ENCODE data around the gene ANGPTL1.

The ANGPTL1 gene

GRCh38 chr1:178877896-178878295 is 7.0 kb upstream of the ANGPTL1 start:
- no peak overlapping the region for H2AFZ ChIP-seq (ENCODE audit: low read length)
- no peaks in the 10 kb centered on the region for H3K9me3 ChIP-seq (ENCODE audit: insufficient read depth, low read depth, low read length)
- no peaks in the 10 kb centered on the region for H3K27me3 ChIP-seq (ENCODE audit: insufficient read depth, low read length, poor library complexity, severe bottlenecking)
- no peaks in the 10 kb centered on the region for H3K4me1 ChIP-seq (ENCODE audit: insufficient read depth, low read length, poor library complexity, severe bottlenecking)
- H3K36me3 ChIP-seq (ENCODE audit: insufficient read depth, low read length), result no peaks in the 10 kb centered on the region
- no peaks in the 10 kb centered on the region for H3F3A ChIP-seq (ENCODE audit: low read depth)
- no peak overlapping the region for H3K4me2 ChIP-seq (ENCODE audit: low read depth, low read length, poor library complexity, severe bottlenecking)
- no peak overlapping the region for H3K9ac ChIP-seq (ENCODE audit: low read depth, low read length, poor library complexity, severe bottlenecking)
- H3K9me2 ChIP-seq (replicated peaks; ENCODE audit: low read depth, low read length), result no peaks in the 10 kb centered on the region
- no peak overlapping the region for H3K4me3 ChIP-seq (ENCODE audit: low read length, poor library complexity, severe bottlenecking)
- TF ChIP-seq, protein P1, sequence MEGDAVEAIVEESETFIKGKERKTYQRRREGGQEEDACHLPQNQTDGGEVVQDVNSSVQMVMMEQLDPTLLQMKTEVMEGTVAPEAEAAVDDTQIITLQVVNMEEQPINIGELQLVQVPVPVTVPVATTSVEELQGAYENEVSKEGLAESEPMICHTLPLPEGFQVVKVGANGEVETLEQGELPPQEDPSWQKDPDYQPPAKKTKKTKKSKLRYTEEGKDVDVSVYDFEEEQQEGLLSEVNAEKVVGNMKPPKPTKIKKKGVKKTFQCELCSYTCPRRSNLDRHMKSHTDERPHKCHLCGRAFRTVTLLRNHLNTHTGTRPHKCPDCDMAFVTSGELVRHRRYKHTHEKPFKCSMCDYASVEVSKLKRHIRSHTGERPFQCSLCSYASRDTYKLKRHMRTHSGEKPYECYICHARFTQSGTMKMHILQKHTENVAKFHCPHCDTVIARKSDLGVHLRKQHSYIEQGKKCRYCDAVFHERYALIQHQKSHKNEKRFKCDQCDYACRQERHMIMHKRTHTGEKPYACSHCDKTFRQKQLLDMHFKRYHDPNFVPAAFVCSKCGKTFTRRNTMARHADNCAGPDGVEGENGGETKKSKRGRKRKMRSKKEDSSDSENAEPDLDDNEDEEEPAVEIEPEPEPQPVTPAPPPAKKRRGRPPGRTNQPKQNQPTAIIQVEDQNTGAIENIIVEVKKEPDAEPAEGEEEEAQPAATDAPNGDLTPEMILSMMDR (conservative IDR thresholded peaks at IDR 0.05; ENCODE audit: low read length), result no peak
- TF ChIP-seq EZH2phosphoT487 (IDR thresholded peaks at IDR 0.05; ENCODE audit: borderline replicate concordance), result no peak
- H4K20me1 ChIP-seq (ENCODE audit: insufficient read depth, low read length, poor library complexity, severe bottlenecking), result no peaks in the 10 kb centered on the region
- H3K79me2 ChIP-seq (ENCODE audit: insufficient read depth, low read length), result no peaks in the 10 kb centered on the region

- Histone ChIP-seq H3K36me3 (ENCODE audit: insufficient read depth, low read length) (no peaks in the 10 kb centered on the region), H3K27me3 (ENCODE audit: insufficient read depth, low read length, poor library complexity, severe bottlenecking) (no peaks in the 10 kb centered on the region), H3K4me1 (ENCODE audit: insufficient read depth, low read length, poor library complexity, severe bottlenecking) (no peaks in the 10 kb centered on the region), H3K9me3 (ENCODE audit: insufficient read depth, low read depth, low read length) (no peaks in the 10 kb centered on the region), H3F3A (ENCODE audit: low read depth) (no peaks in the 10 kb centered on the region), H3K79me2 (ENCODE audit: insufficient read depth, low read length) (no peaks in the 10 kb centered on the region), H3K4me3 (ENCODE audit: low read length, poor library complexity, severe bottlenecking) (no peak overlapping the region), H4K20me1 (ENCODE audit: insufficient read depth, low read length, poor library complexity, severe bottlenecking) (no peaks in the 10 kb centered on the region), H3K4me2 (ENCODE audit: low read depth, low read length, poor library complexity, severe bottlenecking) (no peak overlapping the region), H3K9me2 (replicated peaks; ENCODE audit: low read depth, low read length) (no peaks in the 10 kb centered on the region), H2AFZ (ENCODE audit: low read length) (no peak overlapping the region), H3K9ac (ENCODE audit: low read depth, low read length, poor library complexity, severe bottlenecking) (no peak overlapping the region)
- TF ChIP-seq, protein P1 (conservative IDR thresholded peaks at IDR 0.05; ENCODE audit: low read length), result no peak
- no peak for TF ChIP-seq EZH2phosphoT487 (IDR thresholded peaks at IDR 0.05; ENCODE audit: borderline replicate concordance)
Observed at GRCh38 chr1:178875936-178876335, 5.1 kb upstream of the ANGPTL1 start.

- no peaks in the 10 kb centered on the region for H3K79me2 ChIP-seq (ENCODE audit: insufficient read depth, low read length)
- H3K4me1 ChIP-seq (ENCODE audit: insufficient read depth, low read length, poor library complexity, severe bottlenecking), result no peaks in the 10 kb centered on the region
- no peak overlapping the region for H3K4me2 ChIP-seq (ENCODE audit: low read depth, low read length, poor library complexity, severe bottlenecking)
- no peak overlapping the region for H3K4me3 ChIP-seq (ENCODE audit: low read length, poor library complexity, severe bottlenecking)
- H3K9me3 ChIP-seq (ENCODE audit: insufficient read depth, low read depth, low read length), result no peaks in the 10 kb centered on the region
- no peak overlapping the region for H2AFZ ChIP-seq (ENCODE audit: low read length)
- no peak overlapping the region for H3K9ac ChIP-seq (ENCODE audit: low read depth, low read length, poor library complexity, severe bottlenecking)
- no peaks in the 10 kb centered on the region for H3K27me3 ChIP-seq (ENCODE audit: insufficient read depth, low read length, poor library complexity, severe bottlenecking)
- no peak for TF ChIP-seq EZH2phosphoT487 (IDR thresholded peaks at IDR 0.05; ENCODE audit: borderline replicate concordance)
- no peaks in the 10 kb centered on the region for H3K9me2 ChIP-seq (replicated peaks; ENCODE audit: low read depth, low read length)
- no peaks in the 10 kb centered on the region for H4K20me1 ChIP-seq (ENCODE audit: insufficient read depth, low read length, poor library complexity, severe bottlenecking)
- no peaks in the 10 kb centered on the region for H3K36me3 ChIP-seq (ENCODE audit: insufficient read depth, low read length)
- H3F3A ChIP-seq (ENCODE audit: low read depth), result no peaks in the 10 kb centered on the region
Observed at GRCh38 chr1:178874966-178875365, 4.1 kb upstream of the ANGPTL1 start.

- H3K36me3 ChIP-seq (ENCODE audit: insufficient read depth, low read length), result no peaks in the 10 kb centered on the region
- H4K20me1 ChIP-seq (ENCODE audit: insufficient read depth, low read length, poor library complexity, severe bottlenecking), result no peaks in the 10 kb centered on the region
- H3K9ac ChIP-seq (ENCODE audit: low read depth, low read length, poor library complexity, severe bottlenecking), result no peak overlapping the region
- H3K4me1 ChIP-seq (ENCODE audit: insufficient read depth, low read length, poor library complexity, severe bottlenecking), result no peaks in the 10 kb centered on the region
- no peaks in the 10 kb centered on the region for H3F3A ChIP-seq (ENCODE audit: low read depth)
- no peaks in the 10 kb centered on the region for H3K79me2 ChIP-seq (ENCODE audit: insufficient read depth, low read length)
- no peak for TF ChIP-seq EZH2phosphoT487 (IDR thresholded peaks at IDR 0.05; ENCODE audit: borderline replicate concordance)
- TF ChIP-seq, protein P1 (conservative IDR thresholded peaks at IDR 0.05; ENCODE audit: low read length), result no peak
- H3K27me3 ChIP-seq (ENCODE audit: insufficient read depth, low read length, poor library complexity, severe bottlenecking), result no peaks in the 10 kb centered on the region
- H3K9me2 ChIP-seq (replicated peaks; ENCODE audit: low read depth, low read length), result no peaks in the 10 kb centered on the region
- H3K4me3 ChIP-seq (ENCODE audit: low read length, poor library complexity, severe bottlenecking), result no peak overlapping the region
- no peaks in the 10 kb centered on the region for H3K9me3 ChIP-seq (ENCODE audit: insufficient read depth, low read depth, low read length)
- no peak overlapping the region for H3K4me2 ChIP-seq (ENCODE audit: low read depth, low read length, poor library complexity, severe bottlenecking)
- no peak overlapping the region for H2AFZ ChIP-seq (ENCODE audit: low read length)
Observed at GRCh38 chr1:178871551-178872320, 859 bp upstream of the ANGPTL1 start.
